HEK293 (cell line): ENCODE measurements around the gene KLK6.
"Not testable (repeated sequence)": the region's sequence is repeated elsewhere in the genome, so short reads cannot be mapped to it uniquely, and the experiment has no call there.

Experiments
- CTCF ChIA-PET: fragments of 350-600 bp; formaldehyde crosslinking; extraction: SDS; loops from one replicate; lab custom pipeline; 2021; ENCODE audit warnings: antibody characterized with exemption; lab: Yijun Ruan, JAX
- POLR2A ChIA-PET: fragments of 300-600 bp; formaldehyde crosslinking; extraction: SDS; loops from one replicate; lab custom pipeline; 2020; ENCODE audit warnings: antibody characterized with exemption, inconsistent platforms; lab: Yijun Ruan, JAX
- H3K27ac ChIP-seq: fragments of 200-500 bp; sonication (Bioruptor generic); 2 replicates; pipeline ENCODE4 v1.5.1; 2014; ENCODE audit warnings: low read depth, low read length, control low read depth, inconsistent platforms; ENCODE audit errors: extremely low read depth
- H3K36me3 ChIP-seq, 2 experiments: fragments of 200-500 bp in 1 of 2; sonication (Bioruptor generic) in 1 of 2; 1 replicate in 1 of 2; 2 replicates in 1 of 2; pipeline ENCODE4 v1.5.1; 2014 to 2017; ENCODE audit warnings: inconsistent platforms in 2 of 2, low read length in 2 of 2; ENCODE audit not compliant: control insufficient read depth in 2 of 2, insufficient read depth in 1 of 2
- H3K4me1 ChIP-seq: fragments of 200-500 bp; sonication (Bioruptor generic); 2 replicates; pipeline ENCODE4 v1.5.1; 2014; ENCODE audit warnings: mild to moderate bottlenecking, low read length, inconsistent platforms; ENCODE audit not compliant: control insufficient read depth, insufficient read depth
- H3K4me3 ChIP-seq: 2 replicates; pipeline ENCODE4 v1.5.1; 2011; ENCODE audit warnings: low read depth, mild to moderate bottlenecking, control low read depth, low read length, moderate library complexity
- H3K9me3 ChIP-seq: fragments of 200-500 bp; sonication (Bioruptor generic); 2 replicates; pipeline ENCODE4 v1.5.1; 2014; ENCODE audit warnings: low read depth, low read length, inconsistent platforms; ENCODE audit not compliant: control insufficient read depth, insufficient read depth
- BCL6B ChIP-seq: fragments of 450-650 bp; formaldehyde crosslinking; IDR thresholded peaks from 2 replicates; pipeline ENCODE4 v1.5.1; 2017; ENCODE audit warnings: missing biosample characterization, missing genetic modification characterization
- EGR2 ChIP-seq: fragments of 450-650 bp; formaldehyde crosslinking; IDR thresholded peaks from 2 replicates; pipeline ENCODE4 v1.5.1; 2016; ENCODE audit warnings: low read depth, missing biosample characterization, missing genetic modification characterization
- KLF9 ChIP-seq: fragments of 450-650 bp; formaldehyde crosslinking; IDR thresholded peaks from 2 replicates; pipeline ENCODE4 v1.5.1; 2016; ENCODE audit warnings: missing biosample characterization, missing genetic modification characterization, low read depth
- OSR2 ChIP-seq: fragments of 450-650 bp; formaldehyde crosslinking; IDR thresholded peaks from 2 replicates; pipeline ENCODE4 v1.5.1; 2016; ENCODE audit warnings: missing biosample characterization, missing genetic modification characterization
- ZFHX2 ChIP-seq: fragments of 450-650 bp; formaldehyde crosslinking; conservative IDR thresholded peaks from 2 replicates; pipeline ENCODE4 v1.5.1; 2016; ENCODE audit warnings: missing biosample characterization, missing genetic modification characterization
- ZFP41 ChIP-seq: fragments of 450-650 bp; formaldehyde crosslinking; IDR thresholded peaks from 2 replicates; pipeline ENCODE4 v1.5.1; 2016; ENCODE audit warnings: missing biosample characterization, missing genetic modification characterization, borderline replicate concordance
- ZIC2 ChIP-seq: fragments of 450-650 bp; formaldehyde crosslinking; IDR thresholded peaks from 2 replicates; pipeline ENCODE4 v1.5.1; 2016; ENCODE audit warnings: missing biosample characterization, missing genetic modification characterization
- ZNF10 ChIP-seq: fragments of 450-650 bp; formaldehyde crosslinking; IDR thresholded peaks from 2 replicates; pipeline ENCODE4 v1.5.1; 2017; ENCODE audit warnings: missing biosample characterization, missing genetic modification characterization
- ZNF157 ChIP-seq: fragments of 450-650 bp; formaldehyde crosslinking; IDR thresholded peaks from 2 replicates; pipeline ENCODE4 v1.5.1; 2016; ENCODE audit warnings: missing biosample characterization, missing genetic modification characterization
- ZNF280C ChIP-seq: fragments of 450-650 bp; formaldehyde crosslinking; IDR thresholded peaks from 2 replicates; pipeline ENCODE4 v1.5.1; 2016; ENCODE audit warnings: missing biosample characterization, missing genetic modification characterization
- ZNF423 ChIP-seq: fragments of 450-650 bp; formaldehyde crosslinking; IDR thresholded peaks from 2 replicates; pipeline ENCODE4 v1.5.1; 2016; ENCODE audit warnings: missing biosample characterization, missing genetic modification characterization
- ZNF530 ChIP-seq: fragments of 450-650 bp; formaldehyde crosslinking; IDR thresholded peaks from 2 replicates; pipeline ENCODE4 v1.5.1; 2016; ENCODE audit warnings: low read depth, missing biosample characterization, missing genetic modification characterization
- ZNF544 ChIP-seq: fragments of 450-650 bp; formaldehyde crosslinking; IDR thresholded peaks from 2 replicates; pipeline ENCODE4 v1.5.0; 2017; ENCODE audit warnings: missing biosample characterization, missing genetic modification characterization
- ZNF585B ChIP-seq: fragments of 450-650 bp; formaldehyde crosslinking; IDR thresholded peaks from 2 replicates; pipeline ENCODE4 v1.5.1; 2016; ENCODE audit warnings: missing biosample characterization, missing genetic modification characterization
- ZNF623 ChIP-seq: fragments of 450-650 bp; formaldehyde crosslinking; IDR thresholded peaks from 2 replicates; pipeline ENCODE4 v1.5.1; 2016; ENCODE audit warnings: missing biosample characterization, missing genetic modification characterization
- ZNF692 ChIP-seq: fragments of 450-650 bp; formaldehyde crosslinking; IDR thresholded peaks from 2 replicates; pipeline ENCODE4 v1.5.1; 2016; ENCODE audit warnings: missing biosample characterization, missing genetic modification characterization
- ZNF792 ChIP-seq: fragments of 450-650 bp; formaldehyde crosslinking; IDR thresholded peaks from 2 replicates; pipeline ENCODE4 v1.5.1; 2016; ENCODE audit warnings: missing biosample characterization, missing genetic modification characterization
- ZSCAN23 ChIP-seq: fragments of 450-650 bp; formaldehyde crosslinking; IDR thresholded peaks from 2 replicates; pipeline ENCODE4 v1.5.1; 2016; ENCODE audit warnings: missing biosample characterization, missing genetic modification characterization
- TF ChIP-seq, protein P1 (sequence below): fragments of 450-650 bp; formaldehyde crosslinking; conservative IDR thresholded peaks from 2 replicates; pipeline ENCODE4 v1.5.1; 2016; ENCODE audit warnings: low read depth, missing biosample characterization, missing genetic modification characterization

The KLK6 gene

GRCh38 chr19:50992666-50993035, 23.3 kb upstream of the KLK6 start:
- CTCF ChIA-PET: interaction anchor here (0.7 to 1.5 kb wide), 4 partner anchors 29 to 138 kb away, joined by 3 to 4 read pairs (median 4); no protein-coding TSS in a partner anchor
- no peak overlapping the region for H3K4me3 ChIP-seq
- H3K36me3 ChIP-seq: no peaks in the 10 kb centered on the region
- H3K27ac ChIP-seq: no peak overlapping the region
- H3K9me3 ChIP-seq: no peaks in the 10 kb centered on the region
- POLR2A ChIA-PET: interaction anchor here (0.6 kb wide), 1 partner anchor 56 kb away, joined by 4 read pairs; no protein-coding TSS in a partner anchor
- H3K4me1 ChIP-seq: no peaks in the 10 kb centered on the region
- no peak for TF ChIP-seq ZNF280C
- no peak for TF ChIP-seq ZSCAN23 (tag by site-specific recombination)
- no peak for TF ChIP-seq ZNF544 (tag by site-specific recombination)
- TF ChIP-seq ZNF157: no peak
- no peak for TF ChIP-seq ZNF692 (tag by site-specific recombination)

DNA sequence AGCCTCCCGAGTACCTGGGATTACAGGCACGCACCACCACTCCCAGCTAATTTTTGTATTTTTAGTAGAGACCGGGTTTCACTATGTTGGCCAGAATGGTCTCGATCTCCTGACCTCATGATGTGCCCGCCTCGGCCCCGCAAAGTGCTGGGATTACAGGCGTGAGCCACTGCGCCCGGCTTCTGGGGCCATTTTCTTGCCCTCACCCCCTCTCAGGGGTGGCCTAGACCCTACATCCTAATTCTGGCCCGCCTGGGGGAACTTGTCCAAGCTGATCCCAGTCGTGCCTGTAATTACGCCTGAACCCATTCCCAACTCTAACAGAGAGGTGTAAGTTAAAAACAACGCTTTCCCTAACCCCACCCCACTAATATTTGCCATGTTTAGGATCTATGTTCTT, 15.0 kb upstream of the KLK6 start:
- H3K4me1 ChIP-seq, H3K4me3 ChIP-seq, H3K36me3 ChIP-seq, H3K9me3 ChIP-seq, POLR2A ChIA-PET, H3K27ac ChIP-seq: not testable (repeated sequence)
- CTCF ChIA-PET: interaction anchor here (0.9 to 1.2 kb wide), 2 partner anchors 32 to 110 kb away, joined by 4 to 5 read pairs; no protein-coding TSS in a partner anchor

DNA sequence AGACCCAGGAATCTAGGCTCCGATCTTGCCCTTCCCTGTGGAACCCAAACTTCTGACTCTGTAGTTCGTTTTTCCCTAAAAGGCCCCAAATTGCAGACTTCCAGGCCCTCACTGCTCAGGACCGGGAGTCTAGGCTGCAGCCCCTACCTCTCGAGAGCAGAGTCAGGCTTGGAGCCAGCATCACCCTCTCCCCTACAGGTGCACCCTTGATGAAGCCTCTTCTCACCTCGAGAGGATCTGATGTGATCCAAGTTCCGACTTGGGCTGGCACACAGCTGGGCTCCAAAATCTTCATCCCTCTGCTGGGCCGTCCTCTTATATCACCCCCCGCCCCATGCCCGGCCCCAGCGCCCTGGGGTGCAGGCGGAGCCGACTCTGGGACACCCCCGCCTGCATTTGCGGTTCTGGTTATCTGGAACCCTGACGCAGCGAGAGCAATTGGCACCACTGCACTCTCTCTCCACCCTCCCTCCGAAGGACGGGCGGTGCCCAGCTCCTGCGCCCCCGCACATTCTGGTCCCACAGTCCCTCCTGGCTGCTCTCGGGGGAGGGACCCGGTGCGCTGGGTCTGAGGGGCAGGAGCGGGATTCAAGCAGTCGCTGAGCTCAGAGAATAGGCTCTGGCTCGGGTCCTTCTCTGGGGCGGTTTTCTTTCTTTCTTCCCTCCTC, 14.4 kb upstream of the KLK6 start, which contains the start of gene KLK7:
TSS of gene KLK7 (minus strand) at position 293 of the 668 bp plus-strand sequence. CDS start 1,518 bp downstream, outside the sequence.
- H3K4me3 ChIP-seq: no peak within 1 kb of the TSS
- CTCF ChIA-PET: interaction anchor here (0.9 to 1.2 kb wide), 2 partner anchors 33 to 110 kb away, joined by 4 to 5 read pairs; no protein-coding TSS in a partner anchor

GRCh38 chr19:50982186-50982585, 12.8 kb upstream of the KLK6 start:
- no peak overlapping the region for H3K4me3 ChIP-seq
- no peaks in the 10 kb centered on the region for H3K9me3 ChIP-seq
- ChIA-PET POLR2A (no interaction called here), CTCF (no interaction called here)
- H3K27ac ChIP-seq: no peak overlapping the region
- no peaks in the 10 kb centered on the region for H3K4me1 ChIP-seq
- no peaks in the 10 kb centered on the region; a peak in 1 of 3 replicates for H3K36me3 ChIP-seq
- TF ChIP-seq ZNF792 (tag by site-specific recombination): no peak
- TF ChIP-seq, protein P1, sequence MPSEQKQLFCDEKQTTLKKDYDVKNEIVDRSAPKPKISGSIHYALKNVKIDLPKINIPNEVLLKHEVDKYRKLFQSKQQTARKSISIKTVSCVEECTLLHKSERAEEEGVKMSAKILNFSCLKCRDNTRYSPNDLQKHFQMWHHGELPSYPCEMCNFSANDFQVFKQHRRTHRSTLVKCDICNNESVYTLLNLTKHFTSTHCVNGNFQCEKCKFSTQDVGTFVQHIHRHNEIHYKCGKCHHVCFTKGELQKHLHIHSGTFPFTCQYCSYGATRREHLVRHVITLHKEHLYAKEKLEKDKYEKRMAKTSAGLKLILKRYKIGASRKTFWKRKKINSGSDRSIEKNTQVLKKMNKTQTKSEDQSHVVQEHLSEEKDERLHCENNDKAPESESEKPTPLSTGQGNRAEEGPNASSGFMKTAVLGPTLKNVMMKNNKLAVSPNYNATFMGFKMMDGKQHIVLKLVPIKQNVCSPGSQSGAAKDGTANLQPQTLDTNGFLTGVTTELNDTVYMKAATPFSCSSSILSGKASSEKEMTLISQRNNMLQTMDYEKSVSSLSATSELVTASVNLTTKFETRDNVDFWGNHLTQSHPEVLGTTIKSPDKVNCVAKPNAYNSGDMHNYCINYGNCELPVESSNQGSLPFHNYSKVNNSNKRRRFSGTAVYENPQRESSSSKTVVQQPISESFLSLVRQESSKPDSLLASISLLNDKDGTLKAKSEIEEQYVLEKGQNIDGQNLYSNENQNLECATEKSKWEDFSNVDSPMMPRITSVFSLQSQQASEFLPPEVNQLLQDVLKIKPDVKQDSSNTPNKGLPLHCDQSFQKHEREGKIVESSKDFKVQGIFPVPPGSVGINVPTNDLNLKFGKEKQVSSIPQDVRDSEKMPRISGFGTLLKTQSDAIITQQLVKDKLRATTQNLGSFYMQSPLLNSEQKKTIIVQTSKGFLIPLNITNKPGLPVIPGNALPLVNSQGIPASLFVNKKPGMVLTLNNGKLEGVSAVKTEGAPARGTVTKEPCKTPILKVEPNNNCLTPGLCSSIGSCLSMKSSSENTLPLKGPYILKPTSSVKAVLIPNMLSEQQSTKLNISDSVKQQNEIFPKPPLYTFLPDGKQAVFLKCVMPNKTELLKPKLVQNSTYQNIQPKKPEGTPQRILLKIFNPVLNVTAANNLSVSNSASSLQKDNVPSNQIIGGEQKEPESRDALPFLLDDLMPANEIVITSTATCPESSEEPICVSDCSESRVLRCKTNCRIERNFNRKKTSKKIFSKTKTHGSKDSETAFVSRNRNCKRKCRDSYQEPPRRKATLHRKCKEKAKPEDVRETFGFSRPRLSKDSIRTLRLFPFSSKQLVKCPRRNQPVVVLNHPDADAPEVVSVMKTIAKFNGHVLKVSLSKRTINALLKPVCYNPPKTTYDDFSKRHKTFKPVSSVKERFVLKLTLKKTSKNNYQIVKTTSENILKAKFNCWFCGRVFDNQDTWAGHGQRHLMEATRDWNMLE (tag by site-specific recombination): no peak
- no peak for TF ChIP-seq ZNF530 (tag by site-specific recombination)
- TF ChIP-seq ZNF10 (tag by site-specific recombination): no peak
- no peak for TF ChIP-seq ZFP41 (tag by site-specific recombination)
- TF ChIP-seq BCL6B (tag by site-specific recombination): no peak
- no peak for TF ChIP-seq ZNF585B (tag by site-specific recombination)
- no peak for TF ChIP-seq ZNF623
- TF ChIP-seq ZIC2 (tag by site-specific recombination): no peak
- no peak for TF ChIP-seq OSR2
- no peak for TF ChIP-seq KLF9
- no peak for TF ChIP-seq ZNF423 (tag by site-specific recombination)

More for the DNA sequence above, 14.4 kb upstream of the KLK6 start, which contains the start of gene KLK7:
- Histone ChIP-seq H3K9me3 (no peaks in the 10 kb centered on the region), H3K27ac (no peak within 1 kb of the TSS), H3K36me3 (no peaks in the 10 kb centered on the region; a peak in 1 of 3 replicates), H3K4me1 (no peaks in the 10 kb centered on the region)
- POLR2A ChIA-PET: no interaction called here
- 0 out of 2 replicates have a peak, but pooled peaks have one; percentile 22 for TF ChIP-seq EGR2 (tag by site-specific recombination)
- TF ChIP-seq ZFHX2: no peak
